GM18517 (cell line): Measurements from ENCODE around the gene DIP2B.
"Not testable (repeated sequence)": the region's sequence is repeated elsewhere in the genome, so short reads cannot be mapped to it uniquely, and the experiment has no call there.

ENCODE experiments used
- ATAC-seq: cut with Tn5 transposase; IDR thresholded peaks from one replicate; pipeline ENCODE4 v1.9.1; 2021; ENCODE audit warnings: mild to moderate bottlenecking, moderate library complexity; ENCODE audit not compliant: unreplicated experiment

The DIP2B gene

DNA sequence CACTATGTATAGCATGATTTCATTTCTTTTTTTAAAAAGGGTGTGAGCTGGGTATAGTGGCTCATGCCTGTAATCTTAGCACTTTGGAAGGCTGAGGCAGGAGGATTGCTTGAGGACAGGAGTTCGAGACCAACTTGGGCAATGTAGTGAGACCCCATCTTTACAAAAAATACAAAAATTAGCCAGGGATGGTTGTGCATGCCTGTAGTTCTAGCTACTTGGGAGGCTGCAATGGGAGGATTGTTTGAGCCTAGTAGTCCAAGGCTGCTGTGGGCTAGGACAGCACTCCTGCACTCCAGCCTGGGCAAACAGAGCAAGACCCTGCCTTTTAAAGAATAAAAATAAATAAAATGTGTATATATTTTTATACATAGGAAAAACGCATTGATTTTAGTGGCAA lies 43.0 kb downstream of the DIP2B start:
- no peak for ATAC-seq

DNA sequence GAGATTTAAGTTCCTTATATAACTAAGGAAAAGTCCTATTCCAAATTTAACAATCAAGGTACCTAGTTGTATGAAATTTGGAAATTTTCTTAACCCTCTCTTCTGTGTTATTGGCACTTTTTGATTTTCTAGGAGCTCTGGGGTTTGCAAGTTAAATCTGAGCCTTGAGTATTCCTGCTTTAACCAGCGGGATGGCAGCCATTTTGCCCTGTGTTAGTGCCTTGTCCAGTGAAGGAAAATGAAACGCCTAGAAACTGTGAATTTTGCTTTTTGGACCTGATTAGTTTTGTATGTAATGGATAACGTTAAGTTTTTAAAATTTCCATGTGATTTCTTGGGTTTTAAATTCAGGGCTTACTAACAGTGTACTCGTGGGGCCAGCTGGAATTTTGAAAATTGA lies 45.1 kb downstream of the DIP2B start:
- no peak for ATAC-seq

- no peak for ATAC-seq
Observed at GRCh38 chr12:50550530-50551223, 45.9 kb downstream of the DIP2B start.

- ATAC-seq = no peak
Observed at GRCh38 chr12:50551866-50552265, 47.1 kb downstream of the DIP2B start.

- no peak for ATAC-seq
Observed at GRCh38 chr12:50554651-50555050, 49.9 kb downstream of the DIP2B start.

DNA sequence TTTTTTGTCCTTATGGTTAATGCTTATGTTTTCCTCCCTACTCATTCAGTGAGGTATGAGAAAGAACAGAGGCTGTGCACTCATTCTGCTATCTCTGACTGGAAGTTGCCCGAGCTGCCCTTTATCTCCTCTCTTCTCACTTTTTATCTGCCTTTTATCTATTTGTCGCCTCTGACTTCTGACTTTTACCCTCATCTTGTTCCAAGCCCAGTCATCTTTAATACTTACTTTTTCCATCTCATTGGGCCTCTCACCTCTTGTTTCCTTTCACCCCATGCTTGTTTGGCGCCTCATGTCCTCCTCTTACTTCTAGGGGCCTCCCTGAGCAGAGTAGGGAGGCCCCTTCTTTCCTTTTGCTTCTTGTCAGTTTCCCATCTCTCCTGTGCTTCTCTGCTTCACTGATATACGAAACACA lies 50.7 kb downstream of the DIP2B start:
- no peak for ATAC-seq

DNA sequence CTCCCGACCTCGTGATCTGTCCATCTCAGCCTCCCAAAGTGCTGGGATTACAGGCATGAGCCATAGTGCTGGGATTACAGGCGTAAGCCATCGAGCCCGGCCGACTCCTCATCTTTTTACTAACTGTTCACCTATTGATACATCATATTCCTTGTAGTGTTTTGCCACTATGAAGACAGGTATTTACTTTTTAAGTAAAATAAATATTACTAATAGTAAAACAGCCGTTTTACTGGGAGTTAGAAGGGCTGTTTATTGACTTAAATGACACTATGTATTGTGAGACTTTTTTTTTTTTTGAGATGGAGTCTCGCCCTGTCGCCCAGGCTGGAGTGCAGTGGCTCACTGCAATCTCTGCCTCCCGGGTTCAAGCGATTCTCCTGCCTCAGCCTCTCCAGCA lies 51.5 kb downstream of the DIP2B start:
- ATAC-seq = no peak

- ATAC-seq = not testable (repeated sequence)
Observed at GRCh38 chr12:50556796-50557195, 52.0 kb downstream of the DIP2B start.

GRCh38 chr12:50557421-50557820 lies 52.6 kb downstream of the DIP2B start:
- no peak for ATAC-seq

DNA sequence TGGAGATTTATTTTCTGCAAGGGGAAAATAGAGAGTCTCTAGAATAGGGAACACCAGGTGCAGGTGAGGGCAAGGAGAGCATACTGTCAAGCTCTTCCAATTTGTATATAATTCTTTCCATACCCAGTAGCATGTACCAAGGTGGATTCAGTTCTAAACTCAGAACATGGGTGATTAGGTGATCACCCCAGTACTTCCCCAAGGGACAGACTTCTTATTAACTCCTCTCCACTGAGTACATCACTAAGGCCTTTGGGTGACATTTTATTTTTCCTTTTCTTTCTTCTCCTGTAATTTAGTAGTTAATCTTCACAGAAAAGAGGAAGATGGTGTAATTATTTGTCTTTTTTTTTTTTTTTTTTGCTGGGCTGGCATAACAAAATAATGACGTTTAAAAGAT lies 54.2 kb downstream of the DIP2B start:
- no peak for ATAC-seq

DNA sequence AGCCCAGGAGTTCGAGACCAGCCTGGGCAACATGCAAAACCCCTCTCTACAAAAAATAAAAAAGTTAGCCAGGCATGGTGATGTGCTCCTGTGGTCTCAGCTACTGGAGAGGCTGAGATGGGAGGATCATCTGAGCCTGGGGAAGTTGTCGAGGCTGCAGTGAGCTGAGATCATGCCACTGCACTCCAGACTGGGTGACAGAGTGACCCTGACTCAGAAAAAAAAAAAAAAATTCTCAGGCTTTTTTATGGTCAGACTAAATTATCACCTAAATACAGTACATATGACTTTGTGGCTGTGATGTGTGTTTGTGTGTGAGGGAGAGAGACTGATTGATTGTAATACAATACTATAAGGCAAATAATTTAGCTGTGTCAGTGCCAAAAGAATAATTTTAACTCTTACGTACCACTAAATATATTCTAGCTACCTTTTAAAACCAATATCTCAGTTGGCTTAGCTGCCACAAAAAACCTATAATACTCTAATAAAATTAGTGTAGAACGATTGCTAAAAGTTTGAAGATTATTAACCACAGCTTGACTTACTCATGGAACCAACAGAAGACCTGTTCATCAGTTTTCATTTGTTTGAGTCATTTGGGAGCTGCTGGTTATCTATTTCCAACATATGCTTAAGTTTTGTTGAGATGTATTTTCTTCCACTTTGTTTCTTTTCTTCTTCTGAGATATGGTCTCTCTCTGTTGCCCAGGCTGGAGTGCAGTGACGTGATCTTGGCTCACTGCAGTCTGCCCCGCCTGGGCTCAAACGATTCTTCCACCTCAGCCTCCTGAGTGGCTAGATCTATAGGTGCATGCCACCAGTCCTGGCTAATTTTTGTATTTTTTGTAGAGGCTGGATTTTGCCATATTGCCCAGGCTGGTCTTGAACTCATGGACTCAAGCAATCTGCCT lies 58.0 kb downstream of the DIP2B start:
- no peak for ATAC-seq

DNA sequence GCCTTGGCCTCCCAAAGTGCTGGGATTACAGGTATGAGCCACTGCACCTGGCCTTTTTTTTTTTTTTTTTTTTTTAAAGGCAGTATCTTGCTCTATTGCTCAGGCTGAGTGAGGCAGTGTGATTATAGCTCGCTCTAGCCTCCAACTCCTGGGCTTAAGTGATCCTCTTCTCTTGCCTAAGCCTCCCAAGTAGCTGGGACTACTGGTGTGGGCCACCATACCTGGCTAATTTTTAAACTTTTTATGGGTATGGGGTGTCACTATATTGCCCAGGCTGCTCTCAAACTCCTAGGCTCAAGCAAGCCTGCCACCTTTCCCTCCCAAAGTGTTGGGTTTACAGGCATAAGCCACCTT lies 58.6 kb downstream of the DIP2B start:
- ATAC-seq = no peak

GRCh38 chr12:50564237-50564947 lies 59.6 kb downstream of the DIP2B start:
- ATAC-seq = no peak

- no peak for ATAC-seq
Observed at GRCh38 chr12:50564948-50565297, 60.1 kb downstream of the DIP2B start.

GRCh38 chr12:50566066-50566465 lies 61.3 kb downstream of the DIP2B start:
- ATAC-seq = no peak

GRCh38 chr12:50567926-50568325 lies 63.1 kb downstream of the DIP2B start:
- ATAC-seq = no peak

GRCh38 chr12:50568338-50569091 lies 63.7 kb downstream of the DIP2B start:
- ATAC-seq = no peak

- ATAC-seq = no peak
Observed at GRCh38 chr12:50569321-50569720, 64.5 kb downstream of the DIP2B start.

DNA sequence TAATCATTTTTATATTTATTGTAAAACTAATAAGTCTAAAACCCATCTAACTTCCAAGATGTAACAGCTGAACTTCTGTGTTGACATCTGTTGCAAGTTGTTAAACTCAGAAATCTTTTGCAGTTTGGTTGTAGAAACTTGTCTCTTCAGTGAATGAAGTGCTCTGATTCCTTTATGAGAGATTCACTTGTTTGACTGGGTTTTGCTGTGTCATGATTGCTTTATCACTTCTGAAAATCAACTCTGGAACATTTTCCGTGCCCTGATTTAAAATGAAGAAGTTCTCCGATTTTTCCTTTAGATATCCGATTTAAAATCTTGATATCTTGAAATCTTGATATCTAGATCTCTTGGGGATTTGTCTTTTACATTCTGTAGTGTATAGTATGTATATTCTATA lies 65.1 kb downstream of the DIP2B start:
- ATAC-seq = no peak

DNA sequence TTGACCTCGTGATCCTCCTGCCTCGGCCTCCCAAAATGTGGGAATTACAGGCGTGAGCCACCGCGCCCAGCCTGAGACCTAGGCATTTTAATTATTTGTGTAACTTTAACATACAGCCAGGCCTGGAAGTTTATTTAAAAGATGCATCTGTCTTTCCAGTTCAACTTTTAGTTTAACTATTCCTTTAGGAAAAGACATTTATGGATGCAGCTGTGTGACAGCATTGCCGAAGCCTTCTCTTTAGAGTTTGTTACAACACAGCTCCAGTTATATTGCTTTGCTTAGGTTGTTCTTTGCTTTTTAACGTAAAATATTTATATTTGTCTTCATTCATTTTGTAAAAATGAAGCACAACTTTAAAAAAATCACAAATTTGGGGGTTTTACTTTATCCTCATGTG lies 67.0 kb downstream of the DIP2B start:
- ATAC-seq = no peak

- ATAC-seq = no peak
Observed at GRCh38 chr12:50572287-50572686, 67.5 kb downstream of the DIP2B start.
